Mononuclear cell (primary cell): ENCODE measurements around the gene CDH23. TPM values are rescaled to one million over a fixed set of nuclear protein-coding genes. Genes with fewer than 3 reads are reported as not detected.

Source experiments
- H3K27me3 ChIP-seq: 2 replicates; pipeline ENCODE4 v1.6.0; 2011; ENCODE audit warnings: low read length, control low read depth; ENCODE audit not compliant: insufficient read depth
- H3K4me1 ChIP-seq: 2 replicates; pipeline ENCODE4 v1.5.1; 2011; ENCODE audit warnings: mild to moderate bottlenecking, low read length, control low read depth; ENCODE audit not compliant: insufficient read depth
- H3K4me3 ChIP-seq: 2 replicates; pipeline ENCODE4 v1.5.1; 2011; ENCODE audit warnings: mild to moderate bottlenecking, low read length, moderate library complexity
- H3K9me3 ChIP-seq: 2 replicates; pipeline ENCODE4 v1.5.1; 2011; ENCODE audit warnings: low read depth, mild to moderate bottlenecking, control low read depth, low read length
- total RNA-seq: library from RNA; depleted of rRNA; stranded (reverse); fragments of >200 nt; gene quantifications from one replicate; pipeline ENCODE4 v1.2.3, GENCODE V29; 2012

Gene CDH23
- total RNA-seq, 1 donor: 5.0 TPM

DNA sequence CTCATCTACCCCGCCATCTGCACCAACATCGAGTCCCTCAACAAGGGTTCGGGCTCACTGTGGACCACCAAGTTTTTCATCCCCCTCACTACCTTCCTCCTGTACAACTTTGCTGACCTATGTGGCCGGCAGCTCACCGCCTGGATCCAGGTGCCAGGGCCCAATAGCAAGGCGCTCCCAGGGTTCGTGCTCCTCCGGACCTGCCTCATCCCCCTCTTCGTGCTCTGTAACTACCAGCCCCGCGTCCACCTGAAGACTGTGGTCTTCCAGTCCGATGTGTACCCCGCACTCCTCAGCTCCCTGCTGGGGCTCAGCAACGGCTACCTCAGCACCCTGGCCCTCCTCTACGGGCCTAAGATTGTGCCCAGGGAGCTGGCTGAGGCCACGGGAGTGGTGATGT, 34.6 kb upstream of the CDH23 start:
- H3K4me3 ChIP-seq: no peak overlapping the region
- H3K4me1 ChIP-seq: peaks cover 77% of the 10 kb centered on the region
- no peaks in the 10 kb centered on the region for H3K9me3 ChIP-seq
- no peaks in the 10 kb centered on the region for H3K27me3 ChIP-seq

GRCh38 chr10:71363936-71364335, 32.8 kb upstream of the CDH23 start:
- H3K4me1 ChIP-seq: peaks cover 75% of the 10 kb centered on the region
- no peak overlapping the region for H3K4me3 ChIP-seq
- no peaks in the 10 kb centered on the region for H3K9me3 ChIP-seq
- H3K27me3 ChIP-seq: no peaks in the 10 kb centered on the region

DNA sequence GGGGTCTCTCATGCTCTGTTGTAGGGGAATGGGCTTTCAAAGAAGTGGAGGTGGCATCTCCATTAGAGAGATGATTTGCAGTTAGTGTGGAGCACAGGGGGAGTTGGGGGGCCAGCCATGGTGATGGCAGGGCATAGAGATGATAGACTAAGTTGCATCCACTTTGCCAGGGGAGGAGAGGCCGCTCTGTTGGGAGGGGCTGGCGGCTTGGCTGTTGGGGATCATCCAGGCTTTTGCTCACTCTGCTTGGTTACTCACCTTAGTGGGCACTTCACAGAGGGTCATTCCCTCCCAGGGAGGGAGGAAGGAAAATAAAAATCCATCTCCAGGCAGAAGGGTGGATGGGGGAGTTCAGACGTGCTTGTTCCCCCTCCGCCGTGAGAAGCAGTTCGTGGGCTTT, 31.4 kb upstream of the CDH23 start:
- peaks cover 75% of the 10 kb centered on the region for H3K4me1 ChIP-seq
- H3K4me3 ChIP-seq: no peak overlapping the region
- H3K27me3 ChIP-seq: no peaks in the 10 kb centered on the region
- no peaks in the 10 kb centered on the region for H3K9me3 ChIP-seq

GRCh38 chr10:71366690-71367089, 30.0 kb upstream of the CDH23 start:
- H3K9me3 ChIP-seq: no peaks in the 10 kb centered on the region
- no peak overlapping the region for H3K4me3 ChIP-seq
- peaks cover 81% of the 10 kb centered on the region for H3K4me1 ChIP-seq
- H3K27me3 ChIP-seq: no peaks in the 10 kb centered on the region

DNA sequence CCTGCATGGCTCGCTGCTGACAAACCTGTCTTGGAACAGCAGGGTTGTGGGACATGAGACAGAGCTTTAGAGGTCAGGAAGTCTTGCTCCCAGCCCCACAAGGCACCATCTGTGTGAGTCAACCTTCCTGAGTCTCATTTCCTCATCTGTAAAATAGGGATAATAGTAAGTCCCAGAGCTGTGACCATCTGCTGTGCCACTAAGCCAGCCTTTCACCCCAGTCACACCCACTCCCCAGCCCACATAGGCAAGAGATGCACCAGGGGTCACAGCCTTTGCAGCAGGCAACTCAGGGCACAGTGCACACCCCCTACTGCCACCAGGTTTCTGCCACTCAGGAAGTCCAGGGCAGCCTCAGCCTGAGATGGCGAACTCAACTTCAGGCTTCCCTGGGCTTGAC, 29.4 kb upstream of the CDH23 start:
- Histone ChIP-seq H3K4me1 (peaks cover 87% of the 10 kb centered on the region), H3K9me3 (no peaks in the 10 kb centered on the region), H3K27me3 (no peaks in the 10 kb centered on the region), H3K4me3 (no peak overlapping the region)

GRCh38 chr10:71368176-71368575, 28.5 kb upstream of the CDH23 start:
- no peaks in the 10 kb centered on the region for H3K9me3 ChIP-seq

DNA sequence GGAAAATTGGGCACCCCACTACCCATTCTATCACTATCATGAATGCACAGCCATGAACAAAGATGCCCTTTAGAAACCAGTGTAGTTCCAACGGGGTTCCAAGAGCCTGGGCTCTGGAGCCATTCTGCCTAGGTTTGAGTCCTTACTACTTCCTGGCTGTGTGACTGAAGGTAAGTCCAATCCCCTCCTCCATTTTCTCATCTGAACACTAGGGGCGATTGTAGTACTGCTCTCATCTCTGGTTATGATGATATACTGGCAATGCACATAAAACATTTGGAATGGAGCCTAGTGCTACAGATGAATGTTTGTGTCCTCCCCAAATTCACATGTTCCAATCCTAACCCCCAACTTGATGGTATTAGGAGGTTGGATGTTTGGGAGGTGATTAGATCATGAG, 28.1 kb upstream of the CDH23 start:
- Histone ChIP-seq H3K27me3 (no peaks in the 10 kb centered on the region), H3K9me3 (no peaks in the 10 kb centered on the region), H3K4me1 (peaks cover 92% of the 10 kb centered on the region), H3K4me3 (no peak overlapping the region)

More at GRCh38 chr10:71368176-71368575, 28.5 kb upstream of the CDH23 start:
- no peak overlapping the region for H3K4me3 ChIP-seq
- H3K27me3 ChIP-seq: no peaks in the 10 kb centered on the region
- H3K4me1 ChIP-seq: peaks cover 92% of the 10 kb centered on the region

DNA sequence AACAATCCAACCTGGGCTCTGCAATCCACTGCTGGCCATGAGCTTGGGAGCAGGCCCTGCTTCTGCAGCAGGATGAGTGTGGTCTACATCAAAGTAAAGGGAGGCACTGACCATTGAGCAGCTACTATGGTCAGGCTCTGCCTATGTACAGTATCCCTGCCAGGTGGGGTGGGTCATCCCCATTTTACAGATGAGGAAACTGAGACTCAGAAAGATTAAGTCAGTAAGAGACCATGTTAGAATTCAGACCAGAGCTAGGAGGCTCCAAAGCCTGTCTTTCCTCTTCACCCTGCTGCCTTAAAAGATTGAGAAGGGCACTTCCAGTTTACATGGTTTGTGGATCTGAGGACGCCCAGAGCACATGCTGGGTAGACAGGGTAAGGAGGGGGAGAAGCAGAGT, 27.1 kb upstream of the CDH23 start:
- Histone ChIP-seq H3K4me3 (no peak overlapping the region), H3K4me1 (peaks cover 92% of the 10 kb centered on the region), H3K9me3 (no peaks in the 10 kb centered on the region), H3K27me3 (no peaks in the 10 kb centered on the region)

DNA sequence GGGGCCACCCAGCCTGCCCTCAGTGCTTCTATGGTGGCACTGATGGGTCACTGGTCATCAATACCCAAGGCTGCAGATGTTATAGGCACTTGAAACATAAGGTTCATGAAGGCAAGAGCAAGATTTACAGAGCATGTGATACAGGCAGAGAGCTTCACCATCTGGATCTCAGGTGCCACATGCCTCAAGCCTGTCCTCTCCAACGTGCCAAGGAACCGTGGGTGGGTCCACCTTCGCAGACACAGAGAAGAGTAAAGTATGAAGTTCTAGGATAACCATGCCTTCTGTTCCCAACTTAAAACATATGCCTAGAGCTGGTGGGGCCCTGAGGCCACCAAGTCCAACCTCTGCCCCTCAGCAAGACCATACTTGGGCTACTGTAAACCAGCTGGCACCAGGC, 26.7 kb upstream of the CDH23 start:
- Histone ChIP-seq H3K4me3 (no peak overlapping the region), H3K9me3 (no peaks in the 10 kb centered on the region), H3K27me3 (no peaks in the 10 kb centered on the region), H3K4me1 (peaks cover 88% of the 10 kb centered on the region)

- H3K9me3 ChIP-seq: no peaks in the 10 kb centered on the region
- peaks cover 76% of the 10 kb centered on the region for H3K4me1 ChIP-seq
- H3K27me3 ChIP-seq: no peaks in the 10 kb centered on the region
- H3K4me3 ChIP-seq: no peak overlapping the region
Observed at GRCh38 chr10:71371750-71372166, 25.0 kb upstream of the CDH23 start.

DNA sequence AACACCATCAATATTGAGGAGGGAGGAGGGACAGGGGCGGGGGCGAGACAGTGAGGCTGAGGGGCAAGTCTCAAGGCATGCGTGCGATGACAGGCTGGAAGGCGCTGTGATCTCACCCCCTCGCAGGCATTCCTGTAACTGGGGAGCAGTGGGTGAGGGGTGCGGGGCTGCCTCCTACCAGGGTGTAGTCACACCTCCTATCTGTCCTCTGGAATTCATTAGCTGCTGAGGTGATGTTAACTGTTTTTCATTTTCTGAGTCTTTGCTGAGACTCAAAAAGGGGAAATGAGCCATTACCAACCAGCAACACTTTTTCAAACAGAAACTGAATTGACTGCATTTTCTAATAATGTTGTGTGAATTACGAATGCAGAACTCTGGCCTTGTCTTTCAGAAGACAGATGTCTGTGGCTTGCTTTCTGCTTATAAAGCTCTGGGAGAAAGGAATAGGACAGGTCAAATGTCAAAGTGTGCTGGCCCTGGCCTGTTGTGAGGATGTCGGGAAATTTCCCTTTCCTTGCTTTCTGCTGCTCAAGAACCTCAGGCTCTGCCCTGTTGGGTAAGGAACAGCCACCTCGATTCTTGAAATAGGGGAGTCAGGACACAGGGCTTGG, 23.7 kb upstream of the CDH23 start:
- Histone ChIP-seq H3K9me3 (no peaks in the 10 kb centered on the region), H3K4me1 (peaks cover 74% of the 10 kb centered on the region), H3K4me3 (no peak overlapping the region), H3K27me3 (no peaks in the 10 kb centered on the region)

DNA sequence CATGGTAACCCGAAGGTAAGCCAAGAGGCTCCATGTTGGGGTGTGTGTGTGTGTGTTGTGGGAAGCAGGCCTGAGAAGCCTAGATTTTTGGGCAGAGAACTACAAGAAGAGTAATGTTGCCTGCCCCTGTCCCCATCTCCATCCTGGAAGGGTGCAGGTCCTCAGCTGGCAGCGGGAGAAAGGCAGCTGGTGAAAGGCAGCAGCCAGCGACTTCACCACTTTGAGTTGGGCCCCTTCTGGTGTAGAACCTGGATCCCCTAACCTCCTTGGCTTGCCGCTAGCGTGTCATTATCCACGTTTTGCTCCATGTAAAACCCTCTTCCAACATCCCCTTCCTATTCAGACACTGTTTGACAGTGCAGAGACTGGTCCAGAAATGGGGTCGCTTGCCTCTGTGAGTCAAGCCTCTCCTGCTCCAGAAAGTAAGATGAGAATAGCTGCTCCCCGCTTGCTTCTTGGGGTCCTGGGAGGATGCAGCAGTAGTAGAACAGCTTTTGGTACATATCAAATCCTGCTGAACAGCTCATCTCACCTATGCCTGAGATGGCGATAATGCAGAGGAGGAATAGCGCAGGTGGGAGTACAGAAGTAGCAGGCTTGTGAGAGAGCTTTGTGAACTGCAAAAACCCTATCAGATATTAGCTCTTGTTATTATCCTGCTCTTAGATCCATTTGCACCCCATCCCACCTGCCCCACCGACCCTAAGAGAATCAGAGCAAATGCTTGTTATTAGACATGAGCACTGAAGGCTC, 22.1 kb upstream of the CDH23 start:
- Histone ChIP-seq H3K9me3 (no peaks in the 10 kb centered on the region), H3K4me1 (peaks cover 77% of the 10 kb centered on the region), H3K4me3 (no peak overlapping the region), H3K27me3 (no peaks in the 10 kb centered on the region)

DNA sequence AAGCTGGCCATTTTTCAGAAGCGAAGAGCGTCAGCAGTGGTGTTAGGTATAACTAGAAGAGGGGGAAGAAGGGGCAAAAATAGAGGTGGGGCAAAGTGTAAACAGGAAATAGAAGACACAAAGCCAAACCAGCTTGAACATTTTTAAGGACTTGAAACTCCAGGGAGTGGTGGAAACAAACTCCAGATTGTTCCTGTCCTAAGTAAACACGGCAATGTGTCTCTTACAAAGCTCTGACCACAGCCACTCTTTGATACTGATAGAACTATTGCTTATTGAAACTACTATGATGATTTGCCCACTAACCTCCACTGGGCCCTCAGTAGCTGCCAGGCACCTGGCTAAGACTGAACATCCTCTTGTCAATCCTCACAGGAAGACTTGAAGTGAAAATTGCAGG, 20.8 kb upstream of the CDH23 start:
- peaks cover 71% of the 10 kb centered on the region for H3K4me1 ChIP-seq
- H3K27me3 ChIP-seq: no peaks in the 10 kb centered on the region
- H3K4me3 ChIP-seq: no peak overlapping the region
- H3K9me3 ChIP-seq: no peaks in the 10 kb centered on the region

DNA sequence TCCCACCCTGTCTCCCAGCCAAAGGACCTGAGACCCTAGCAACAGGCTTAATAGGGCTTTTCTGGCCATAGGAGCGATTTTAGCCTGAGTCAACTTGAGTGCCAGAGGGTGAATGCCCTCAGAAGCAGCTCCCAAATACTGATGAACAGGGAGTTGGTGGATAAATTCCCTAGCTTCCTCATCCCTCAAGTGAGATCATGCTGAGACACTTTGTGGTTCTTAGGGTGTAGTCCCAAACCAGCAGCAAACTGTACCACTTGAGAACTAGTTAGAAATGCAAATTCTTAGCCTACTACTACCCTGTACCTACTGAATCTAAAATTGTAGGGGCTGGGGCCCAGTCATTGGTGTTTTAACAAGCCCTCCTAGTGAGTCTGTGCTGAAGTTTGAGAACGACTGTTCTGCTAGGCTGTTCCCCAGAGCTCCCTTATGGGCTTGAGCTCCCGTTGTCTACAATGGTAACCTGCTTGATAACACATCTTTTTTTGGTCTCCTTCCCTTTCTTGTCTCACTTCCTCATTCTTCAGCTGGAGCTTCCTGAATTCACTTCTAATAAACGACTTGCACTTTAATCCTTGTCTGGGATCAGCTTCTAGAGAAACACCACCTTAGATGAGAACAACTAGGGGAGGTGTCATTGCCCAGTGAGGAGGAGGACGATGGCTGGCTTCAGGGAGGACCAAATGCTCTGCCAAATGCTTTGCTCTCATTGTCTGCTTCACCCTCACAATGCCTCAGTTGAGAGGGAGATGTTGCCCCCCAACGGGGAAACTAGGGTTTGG, 18.2 kb upstream of the CDH23 start:
- Histone ChIP-seq H3K27me3 (no peaks in the 10 kb centered on the region), H3K9me3 (no peaks in the 10 kb centered on the region), H3K4me1 (peaks cover 58% of the 10 kb centered on the region), H3K4me3 (no peak overlapping the region)

GRCh38 chr10:71379118-71379766, 17.5 kb upstream of the CDH23 start:
- Histone ChIP-seq H3K27me3 (no peaks in the 10 kb centered on the region), H3K4me3 (no peak overlapping the region), H3K4me1 (peaks cover 55% of the 10 kb centered on the region), H3K9me3 (no peaks in the 10 kb centered on the region)
